MM.1S (cell line): ENCODE results near the gene SPEF1.

Source experiments
- DNase-seq: peaks from one replicate; pipeline ENCODE4 v3.0.0-alpha.2; 2015
- H2AFZ ChIP-seq: fragments of 300-600 bp; sonication (generic); 2 replicates; pipeline ENCODE4 v1.6.0; 2016; ENCODE audit warnings: antibody characterized with exemption, low read length
- H3F3A ChIP-seq: fragments of 300-600 bp; sonication (generic); 2 replicates; pipeline ENCODE4 v1.6.1; 2016; ENCODE audit warnings: mild to moderate bottlenecking, antibody characterized with exemption, low read length, moderate library complexity, mixed read lengths; ENCODE audit not compliant: insufficient read depth
- H3K27ac ChIP-seq: fragments of 300-600 bp; sonication (generic); 2 replicates; pipeline ENCODE4 v1.5.1; 2016; ENCODE audit warnings: mild to moderate bottlenecking, low read length
- H3K27me3 ChIP-seq: fragments of 300-600 bp; sonication (generic); replicated peaks from 2 replicates; pipeline ENCODE4 v1.6.0; 2016; ENCODE audit warnings: low read length; ENCODE audit not compliant: insufficient read depth
- H3K36me3 ChIP-seq: fragments of 300-600 bp; sonication (generic); replicated peaks from 2 replicates; pipeline ENCODE4 v1.6.1; 2016; ENCODE audit warnings: mild to moderate bottlenecking, low read length, mixed read lengths; ENCODE audit not compliant: insufficient read depth
- H3K4me1 ChIP-seq: fragments of 300-600 bp; sonication (generic); 2 replicates; pipeline ENCODE4 v1.6.1; 2016; ENCODE audit warnings: low read length, mixed read lengths
- H3K4me2 ChIP-seq: fragments of 300-600 bp; sonication (generic); 2 replicates; pipeline ENCODE4 v1.6.0; 2016; ENCODE audit warnings: low read depth, low read length
- H3K4me3 ChIP-seq: fragments of 300-600 bp; sonication (generic); 2 replicates; pipeline ENCODE4 v1.5.1; 2016; ENCODE audit warnings: low read length, mixed read lengths
- H3K79me2 ChIP-seq: fragments of 300-600 bp; sonication (generic); 2 replicates; pipeline ENCODE4 v1.6.1; 2016; ENCODE audit warnings: mixed run types, low read length, mixed read lengths
- H3K9ac ChIP-seq: fragments of 300-600 bp; sonication (generic); 2 replicates; pipeline ENCODE4 v1.6.1; 2016; ENCODE audit warnings: low read length, mixed read lengths
- H3K9me2 ChIP-seq: fragments of 300-600 bp; sonication (generic); replicated peaks from 2 replicates; pipeline ENCODE4 v1.6.1; 2016; ENCODE audit warnings: mild to moderate bottlenecking, low read length, mixed read lengths; ENCODE audit not compliant: insufficient read depth
- H3K9me3 ChIP-seq: fragments of 300-600 bp; sonication (generic); replicated peaks from 2 replicates; pipeline ENCODE4 v1.6.1; 2016; ENCODE audit warnings: mild to moderate bottlenecking, low read length, mixed read lengths; ENCODE audit not compliant: insufficient read depth
- H4K20me1 ChIP-seq: fragments of 300-600 bp; sonication (generic); 2 replicates; pipeline ENCODE4 v1.6.1; 2016; ENCODE audit warnings: mild to moderate bottlenecking, low read length, moderate library complexity, mixed read lengths; ENCODE audit not compliant: insufficient read depth
- EZH2 ChIP-seq: fragments of 300-600 bp; sonication (generic); optimal IDR thresholded peaks from 2 replicates; pipeline ENCODE3; 2017; ENCODE audit warnings: low read depth, mild to moderate bottlenecking, antibody characterized with exemption, low read length, mixed read lengths
- EZH2phosphoT487 ChIP-seq: fragments of 300-600 bp; sonication (generic); IDR thresholded peaks from 2 replicates; pipeline ENCODE4 v1.6.1; 2018; ENCODE audit warnings: antibody characterized with exemption, low read length
- TF ChIP-seq, protein P1 (sequence below): fragments of 300-600 bp; sonication (generic); IDR thresholded peaks from 2 replicates; pipeline ENCODE4 v1.5.1; 2016; ENCODE audit warnings: antibody characterized with exemption, low read length, mixed read lengths

SPEF1 gene

GRCh38 chr20:3729811-3730540 is 51.3 kb downstream of the SPEF1 start:
- DNase-seq = no peak
- Histone ChIP-seq H2AFZ (no peak overlapping the region), H3K27ac (no peak overlapping the region), H3K36me3 (no peaks in the 10 kb centered on the region), H3K4me2 (no peak overlapping the region), H3F3A (no peaks in the 10 kb centered on the region), H3K4me1 (no peaks in the 10 kb centered on the region), H3K9me3 (no peaks in the 10 kb centered on the region), H3K79me2 (no peaks in the 10 kb centered on the region), H3K27me3 (peaks cover 43% of the 10 kb centered on the region), H3K4me3 (no peak overlapping the region), H4K20me1 (no peaks in the 10 kb centered on the region), H3K9me2 (no peaks in the 10 kb centered on the region), H3K9ac (no peak overlapping the region)
- TF ChIP-seq EZH2phosphoT487 = no peak
- no peak for TF ChIP-seq EZH2
- TF ChIP-seq, protein P1, sequence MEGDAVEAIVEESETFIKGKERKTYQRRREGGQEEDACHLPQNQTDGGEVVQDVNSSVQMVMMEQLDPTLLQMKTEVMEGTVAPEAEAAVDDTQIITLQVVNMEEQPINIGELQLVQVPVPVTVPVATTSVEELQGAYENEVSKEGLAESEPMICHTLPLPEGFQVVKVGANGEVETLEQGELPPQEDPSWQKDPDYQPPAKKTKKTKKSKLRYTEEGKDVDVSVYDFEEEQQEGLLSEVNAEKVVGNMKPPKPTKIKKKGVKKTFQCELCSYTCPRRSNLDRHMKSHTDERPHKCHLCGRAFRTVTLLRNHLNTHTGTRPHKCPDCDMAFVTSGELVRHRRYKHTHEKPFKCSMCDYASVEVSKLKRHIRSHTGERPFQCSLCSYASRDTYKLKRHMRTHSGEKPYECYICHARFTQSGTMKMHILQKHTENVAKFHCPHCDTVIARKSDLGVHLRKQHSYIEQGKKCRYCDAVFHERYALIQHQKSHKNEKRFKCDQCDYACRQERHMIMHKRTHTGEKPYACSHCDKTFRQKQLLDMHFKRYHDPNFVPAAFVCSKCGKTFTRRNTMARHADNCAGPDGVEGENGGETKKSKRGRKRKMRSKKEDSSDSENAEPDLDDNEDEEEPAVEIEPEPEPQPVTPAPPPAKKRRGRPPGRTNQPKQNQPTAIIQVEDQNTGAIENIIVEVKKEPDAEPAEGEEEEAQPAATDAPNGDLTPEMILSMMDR = no peak

GRCh38 chr20:3729378-3729777 is 51.9 kb downstream of the SPEF1 start:
- Histone ChIP-seq H4K20me1 (no peaks in the 10 kb centered on the region), H3K4me3 (no peak overlapping the region), H3K9me3 (no peaks in the 10 kb centered on the region), H3F3A (no peaks in the 10 kb centered on the region), H3K27ac (no peak overlapping the region), H3K79me2 (no peaks in the 10 kb centered on the region), H2AFZ (no peak overlapping the region), H3K4me1 (no peaks in the 10 kb centered on the region), H3K36me3 (no peaks in the 10 kb centered on the region), H3K4me2 (no peak overlapping the region), H3K9ac (no peak overlapping the region), H3K9me2 (no peaks in the 10 kb centered on the region), H3K27me3 (peaks cover 43% of the 10 kb centered on the region)
- no peak for DNase-seq
- no peak for TF ChIP-seq EZH2phosphoT487
- TF ChIP-seq, protein P1 = no peak
- TF ChIP-seq EZH2 = no peak

DNA sequence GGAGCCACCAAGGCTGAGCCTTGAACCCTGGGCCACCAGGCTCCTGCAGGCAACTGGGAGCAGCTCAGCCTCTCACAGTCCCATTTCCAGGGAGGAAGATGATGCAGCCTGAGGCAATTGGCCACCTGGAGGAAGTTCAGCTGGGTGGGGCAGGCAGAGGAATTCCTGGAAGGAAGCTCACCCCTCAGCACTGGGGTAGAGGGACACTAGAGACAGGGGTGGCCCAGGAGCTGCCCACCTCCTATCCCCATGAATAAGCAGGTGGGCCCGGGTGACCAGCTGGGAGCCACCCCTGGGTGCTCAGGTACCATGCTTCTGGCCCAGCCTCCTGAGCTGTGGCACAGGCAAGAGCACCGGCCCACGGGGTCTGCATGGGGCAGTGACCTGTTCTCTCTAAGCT is 52.4 kb downstream of the SPEF1 start:
- H3K27me3 ChIP-seq = peaks cover 43% of the 10 kb centered on the region
- H3K36me3 ChIP-seq = no peaks in the 10 kb centered on the region
- H2AFZ ChIP-seq = no peak overlapping the region
- no peak overlapping the region for H3K27ac ChIP-seq
- H4K20me1 ChIP-seq = no peaks in the 10 kb centered on the region
- H3K4me2 ChIP-seq = no peak overlapping the region
- no peaks in the 10 kb centered on the region for H3K79me2 ChIP-seq
- H3K9ac ChIP-seq = no peak overlapping the region
- no peaks in the 10 kb centered on the region for H3K9me3 ChIP-seq
- no peaks in the 10 kb centered on the region for H3F3A ChIP-seq
- TF ChIP-seq, protein P1 = no peak
- TF ChIP-seq EZH2 = no peak
- TF ChIP-seq EZH2phosphoT487 = no peak
- H3K4me3 ChIP-seq = no peak overlapping the region
- DNase-seq = no peak
- H3K9me2 ChIP-seq = no peaks in the 10 kb centered on the region
- H3K4me1 ChIP-seq = no peaks in the 10 kb centered on the region
